Measurements from ENCODE around the gene SKI. TPM values are rescaled to one million over a fixed set of nuclear protein-coding genes. Genes with fewer than 3 reads are reported as not detected.

Gene SKI
- total and polyA plus RNA-seq, 2 experiments from 2014 or later = 9.3 to 66.8 TPM

GRCh38 chr1:2317230-2318065 lies 89.3 kb downstream of the SKI start (continued):
- TF ChIP-seq, protein P1, sequence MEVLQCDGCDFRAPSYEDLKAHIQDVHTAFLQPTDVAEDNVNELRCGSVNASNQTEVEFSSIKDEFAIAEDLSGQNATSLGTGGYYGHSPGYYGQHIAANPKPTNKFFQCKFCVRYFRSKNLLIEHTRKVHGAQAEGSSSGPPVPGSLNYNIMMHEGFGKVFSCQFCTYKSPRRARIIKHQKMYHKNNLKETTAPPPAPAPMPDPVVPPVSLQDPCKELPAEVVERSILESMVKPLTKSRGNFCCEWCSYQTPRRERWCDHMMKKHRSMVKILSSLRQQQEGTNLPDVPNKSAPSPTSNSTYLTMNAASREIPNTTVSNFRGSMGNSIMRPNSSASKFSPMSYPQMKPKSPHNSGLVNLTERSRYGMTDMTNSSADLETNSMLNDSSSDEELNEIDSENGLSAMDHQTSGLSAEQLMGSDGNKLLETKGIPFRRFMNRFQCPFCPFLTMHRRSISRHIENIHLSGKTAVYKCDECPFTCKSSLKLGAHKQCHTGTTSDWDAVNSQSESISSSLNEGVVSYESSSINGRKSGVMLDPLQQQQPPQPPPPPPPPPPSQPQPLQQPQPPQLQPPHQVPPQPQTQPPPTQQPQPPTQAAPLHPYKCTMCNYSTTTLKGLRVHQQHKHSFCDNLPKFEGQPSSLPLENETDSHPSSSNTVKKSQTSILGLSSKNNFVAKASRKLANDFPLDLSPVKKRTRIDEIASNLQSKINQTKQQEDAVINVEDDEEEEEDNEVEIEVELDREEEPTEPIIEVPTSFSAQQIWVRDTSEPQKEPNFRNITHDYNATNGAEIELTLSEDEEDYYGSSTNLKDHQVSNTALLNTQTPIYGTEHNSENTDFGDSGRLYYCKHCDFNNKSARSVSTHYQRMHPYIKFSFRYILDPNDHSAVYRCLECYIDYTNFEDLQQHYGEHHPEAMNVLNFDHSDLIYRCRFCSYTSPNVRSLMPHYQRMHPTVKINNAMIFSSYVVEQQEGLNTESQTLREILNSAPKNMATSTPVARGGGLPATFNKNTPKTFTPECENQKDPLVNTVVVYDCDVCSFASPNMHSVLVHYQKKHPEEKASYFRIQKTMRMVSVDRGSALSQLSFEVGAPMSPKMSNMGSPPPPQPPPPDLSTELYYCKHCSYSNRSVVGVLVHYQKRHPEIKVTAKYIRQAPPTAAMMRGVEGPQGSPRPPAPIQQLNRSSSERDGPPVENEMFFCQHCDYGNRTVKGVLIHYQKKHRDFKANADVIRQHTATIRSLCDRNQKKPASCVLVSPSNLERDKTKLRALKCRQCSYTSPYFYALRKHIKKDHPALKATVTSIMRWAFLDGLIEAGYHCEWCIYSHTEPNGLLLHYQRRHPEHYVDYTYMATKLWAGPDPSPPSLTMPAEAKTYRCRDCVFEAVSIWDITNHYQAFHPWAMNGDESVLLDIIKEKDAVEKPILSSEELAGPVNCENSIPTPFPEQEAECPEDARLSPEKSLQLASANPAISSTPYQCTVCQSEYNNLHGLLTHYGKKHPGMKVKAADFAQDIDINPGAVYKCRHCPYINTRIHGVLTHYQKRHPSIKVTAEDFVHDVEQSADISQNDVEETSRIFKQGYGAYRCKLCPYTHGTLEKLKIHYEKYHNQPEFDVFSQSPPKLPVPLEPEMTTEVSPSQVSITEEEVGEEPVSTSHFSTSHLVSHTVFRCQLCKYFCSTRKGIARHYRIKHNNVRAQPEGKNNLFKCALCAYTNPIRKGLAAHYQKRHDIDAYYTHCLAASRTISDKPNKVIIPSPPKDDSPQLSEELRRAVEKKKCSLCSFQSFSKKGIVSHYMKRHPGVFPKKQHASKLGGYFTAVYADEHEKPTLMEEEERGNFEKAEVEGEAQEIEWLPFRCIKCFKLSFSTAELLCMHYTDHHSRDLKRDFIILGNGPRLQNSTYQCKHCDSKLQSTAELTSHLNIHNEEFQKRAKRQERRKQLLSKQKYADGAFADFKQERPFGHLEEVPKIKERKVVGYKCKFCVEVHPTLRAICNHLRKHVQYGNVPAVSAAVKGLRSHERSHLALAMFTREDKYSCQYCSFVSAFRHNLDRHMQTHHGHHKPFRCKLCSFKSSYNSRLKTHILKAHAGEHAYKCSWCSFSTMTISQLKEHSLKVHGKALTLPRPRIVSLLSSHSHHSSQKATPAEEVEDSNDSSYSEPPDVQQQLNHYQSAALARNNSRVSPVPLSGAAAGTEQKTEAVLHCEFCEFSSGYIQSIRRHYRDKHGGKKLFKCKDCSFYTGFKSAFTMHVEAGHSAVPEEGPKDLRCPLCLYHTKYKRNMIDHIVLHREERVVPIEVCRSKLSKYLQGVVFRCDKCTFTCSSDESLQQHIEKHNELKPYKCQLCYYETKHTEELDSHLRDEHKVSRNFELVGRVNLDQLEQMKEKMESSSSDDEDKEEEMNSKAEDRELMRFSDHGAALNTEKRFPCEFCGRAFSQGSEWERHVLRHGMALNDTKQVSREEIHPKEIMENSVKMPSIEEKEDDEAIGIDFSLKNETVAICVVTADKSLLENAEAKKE (CRISPR knock-in tag; IDR thresholded peaks at IDR 0.05) = no peak

GRCh38 chr1:2318314-2319278 lies 90.5 kb downstream of the SKI start:
- H4K20me1 ChIP-seq (replicated peaks; ENCODE audit: insufficient read depth) = no peaks in the 10 kb centered on the region
- no peak overlapping the region for H3K4me2 ChIP-seq
- peaks cover 4% of the 10 kb centered on the region; the same call in 1 of the 2 replicates for H3K4me1 ChIP-seq (ENCODE audit: insufficient read depth)
- Mint-ChIP-seq H3K4me1 (peaks cover 6% of the 10 kb centered on the region), H3K9me3 (no peaks in the 10 kb centered on the region), H3K36me3 (ENCODE audit: low read depth) (no peaks in the 10 kb centered on the region; the same call in 2 of the 3 replicates), H3K27ac (no peak overlapping the region), H3K27me3 (ENCODE audit: insufficient read depth, low read depth, poor library complexity) (peaks cover 7% of the 10 kb centered on the region), H3K4me3 (no peak overlapping the region)
- no peak for TF ChIP-seq EZH2 (IDR thresholded peaks at IDR 0.05; ENCODE audit: low read depth, unreplicated experiment)
- TF ChIP-seq, protein P2, sequence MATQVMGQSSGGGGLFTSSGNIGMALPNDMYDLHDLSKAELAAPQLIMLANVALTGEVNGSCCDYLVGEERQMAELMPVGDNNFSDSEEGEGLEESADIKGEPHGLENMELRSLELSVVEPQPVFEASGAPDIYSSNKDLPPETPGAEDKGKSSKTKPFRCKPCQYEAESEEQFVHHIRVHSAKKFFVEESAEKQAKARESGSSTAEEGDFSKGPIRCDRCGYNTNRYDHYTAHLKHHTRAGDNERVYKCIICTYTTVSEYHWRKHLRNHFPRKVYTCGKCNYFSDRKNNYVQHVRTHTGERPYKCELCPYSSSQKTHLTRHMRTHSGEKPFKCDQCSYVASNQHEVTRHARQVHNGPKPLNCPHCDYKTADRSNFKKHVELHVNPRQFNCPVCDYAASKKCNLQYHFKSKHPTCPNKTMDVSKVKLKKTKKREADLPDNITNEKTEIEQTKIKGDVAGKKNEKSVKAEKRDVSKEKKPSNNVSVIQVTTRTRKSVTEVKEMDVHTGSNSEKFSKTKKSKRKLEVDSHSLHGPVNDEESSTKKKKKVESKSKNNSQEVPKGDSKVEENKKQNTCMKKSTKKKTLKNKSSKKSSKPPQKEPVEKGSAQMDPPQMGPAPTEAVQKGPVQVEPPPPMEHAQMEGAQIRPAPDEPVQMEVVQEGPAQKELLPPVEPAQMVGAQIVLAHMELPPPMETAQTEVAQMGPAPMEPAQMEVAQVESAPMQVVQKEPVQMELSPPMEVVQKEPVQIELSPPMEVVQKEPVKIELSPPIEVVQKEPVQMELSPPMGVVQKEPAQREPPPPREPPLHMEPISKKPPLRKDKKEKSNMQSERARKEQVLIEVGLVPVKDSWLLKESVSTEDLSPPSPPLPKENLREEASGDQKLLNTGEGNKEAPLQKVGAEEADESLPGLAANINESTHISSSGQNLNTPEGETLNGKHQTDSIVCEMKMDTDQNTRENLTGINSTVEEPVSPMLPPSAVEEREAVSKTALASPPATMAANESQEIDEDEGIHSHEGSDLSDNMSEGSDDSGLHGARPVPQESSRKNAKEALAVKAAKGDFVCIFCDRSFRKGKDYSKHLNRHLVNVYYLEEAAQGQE (IDR thresholded peaks at IDR 0.05; ENCODE audit: unreplicated experiment) = no peak
- no peak for TF ChIP-seq STAT1 (IDR thresholded peaks at IDR 0.05; ENCODE audit: unreplicated experiment)
- no peak for TF ChIP-seq CREB1 (CRISPR knock-in tag; IDR thresholded peaks at IDR 0.05; ENCODE audit: low read depth)
- no peaks in the 10 kb centered on the region for H3K36me3 ChIP-seq (ENCODE audit: insufficient read depth)
- no peaks in the 10 kb centered on the region for H3K79me2 ChIP-seq (replicated peaks; ENCODE audit: insufficient read depth)
- no peaks in the 10 kb centered on the region; the same call in 1 of the 2 replicates for H3F3A ChIP-seq (replicated peaks; ENCODE audit: low read depth)
- no peaks in the 10 kb centered on the region for H3K27me3 ChIP-seq (ENCODE audit: insufficient read depth)
- H3K4me3 ChIP-seq = no peak overlapping the region
- DNase-seq (ENCODE audit: low spot score) (no peak), ATAC-seq (no peak)
- H3K9me2 ChIP-seq (ENCODE audit: insufficient read depth) = no peaks in the 10 kb centered on the region
- H2AFZ ChIP-seq = no peak overlapping the region
- no peak overlapping the region for H3K27ac ChIP-seq (ENCODE audit: low read depth)

Data from GM23338 (cell line).